K562 (cell line): ENCODE results near the gene H3-3A. TPM values are rescaled to one million over a fixed set of nuclear protein-coding genes. Genes with fewer than 3 reads are reported as not detected.

ENCODE experiments used
- ADNP ChIP-seq: fragments of 200-800 bp; sonication (Bioruptor generic); IDR thresholded peaks from 2 replicates; pipeline ENCODE4 v1.6.1; 2016; ENCODE audit warnings: missing genetic modification characterization, missing compliant biosample characterization
- ARNT ChIP-seq, 2 experiments: fragments of 450-650 bp; IDR thresholded peaks; 2 replicates each; pipeline ENCODE4 v1.6.1; 2016; ENCODE audit warnings: mild to moderate bottlenecking in 1 of 2
- CBX8 ChIP-seq: fragments of 200-600 bp; sonication (generic); IDR thresholded peaks from 2 replicates; pipeline ENCODE4 v1.6.1; 2012; ENCODE audit warnings: borderline replicate concordance, mixed run types, low read depth, mild to moderate bottlenecking, moderate library complexity, mixed read lengths, low read length, control low read depth, inconsistent platforms; ENCODE audit not compliant: poor library complexity, severe bottlenecking; ENCODE audit errors: extremely low read depth
- CTCFL ChIP-seq: IDR thresholded peaks from 2 replicates; pipeline ENCODE4 v1.6.1; 2011; ENCODE audit warnings: borderline replicate concordance, low read depth, mild to moderate bottlenecking, moderate library complexity, low read length; ENCODE audit not compliant: insufficient read depth, poor library complexity, severe bottlenecking
- ESRRA ChIP-seq: fragments of 450-650 bp; IDR thresholded peaks from 2 replicates; pipeline ENCODE4 v1.6.1; 2014; ENCODE audit warnings: low read depth, mild to moderate bottlenecking, moderate library complexity, borderline replicate concordance
- ETV6 ChIP-seq, 3 experiments: fragments of 150-350 bp in 1 of 3; sonication (generic) in 1 of 3; formaldehyde crosslinking in 1 of 3; IDR thresholded peaks; 2 replicates each; pipeline versions ENCODE4 v1.6.1 to v1.8.0; 2014 to 2022; ENCODE audit warnings: borderline replicate concordance in 2 of 3, low read depth in 2 of 3, antibody characterized with exemption in 1 of 3, low read length in 1 of 3, mild to moderate bottlenecking in 1 of 3, missing genetic modification reagents in 1 of 3
- FOXJ3 ChIP-seq: sonication (generic); formaldehyde crosslinking; IDR thresholded peaks from 2 replicates; pipeline ENCODE4 v1.4.0; 2020; ENCODE audit warnings: mild to moderate bottlenecking, missing genetic modification reagents
- GATAD2A ChIP-seq: fragments of 450-650 bp; IDR thresholded peaks from 2 replicates; pipeline ENCODE4 v1.6.1; 2017
- GMEB1 ChIP-seq: fragments of 250-450 bp; sonication (Bioruptor Pico); IDR thresholded peaks from 2 replicates; pipeline ENCODE4 v1.4.0; 2020; ENCODE audit warnings: mild to moderate bottlenecking
- HBP1 ChIP-seq: fragments of 450-650 bp; formaldehyde crosslinking; IDR thresholded peaks from 2 replicates; pipeline ENCODE4 v1.4.0; 2022; ENCODE audit warnings: missing genetic modification characterization
- HOXB6 ChIP-seq: fragments of 250-450 bp; sonication (Bioruptor Pico); IDR thresholded peaks from 2 replicates; pipeline ENCODE4 v1.5.1; 2022; ENCODE audit warnings: mild to moderate bottlenecking, borderline replicate concordance
- ILF3 ChIP-seq: fragments of 450-650 bp; IDR thresholded peaks from 2 replicates; pipeline ENCODE4 v1.6.1; 2018; ENCODE audit warnings: antibody characterized with exemption, mild to moderate bottlenecking, moderate library complexity, borderline replicate concordance
- MLLT1 ChIP-seq, 2 experiments: fragments of 450-650 bp; IDR thresholded peaks; 2 replicates each; pipeline ENCODE4 v1.6.1; 2016
- MTA2 ChIP-seq: fragments of 450-650 bp; IDR thresholded peaks from 2 replicates; pipeline ENCODE4 v1.6.1; 2016; ENCODE audit warnings: low read depth
- POLR2G ChIP-seq: fragments of 200-400 bp; formaldehyde crosslinking; IDR thresholded peaks from 2 replicates; pipeline ENCODE4 v1.6.1; 2017; ENCODE audit warnings: low read depth, mild to moderate bottlenecking, antibody characterized with exemption, low read length, moderate library complexity
- SMAD1 ChIP-seq: fragments of 150-350 bp; IDR thresholded peaks from 2 replicates; pipeline ENCODE4 v1.6.1; 2014; ENCODE audit warnings: low read length, low read depth; ENCODE audit not compliant: partially characterized antibody
- TBL1XR1 ChIP-seq, 2 experiments: IDR thresholded peaks; 2 replicates each; pipeline ENCODE4 v1.6.1; 2012; ENCODE audit warnings: improper control_type of control experiment in 2 of 2, low read length in 2 of 2, mild to moderate bottlenecking in 1 of 2
- XRCC5 ChIP-seq: fragments of 200-400 bp; formaldehyde crosslinking; IDR thresholded peaks from 2 replicates; pipeline ENCODE4 v1.6.1; 2017; ENCODE audit warnings: low read depth, mild to moderate bottlenecking, low read length
- ZNF274 ChIP-seq: IDR thresholded peaks from 2 replicates; pipeline ENCODE4 v1.6.1; 2011; ENCODE audit warnings: low read depth, mild to moderate bottlenecking, low read length, moderate library complexity, borderline replicate concordance
- ZNF324 ChIP-seq: fragments of 250-450 bp; sonication (Bioruptor Pico); IDR thresholded peaks from 2 replicates; pipeline ENCODE4 v1.4.0; 2020; ENCODE audit warnings: mild to moderate bottlenecking
- polyA plus RNA-seq, 8 experiments: library from polyadenylated mRNA; depleted of rRNA in 4 of 8; stranded (reverse) in 5 of 8; unstranded in 3 of 8; fragments of >200 nt; fragmentation: Nextera tagmentation in 2 of 8; fragmentation: Illumina TruSeq in 1 of 8; extraction: Ambion mirVana in 2 of 8; extraction: Trizol in 1 of 8; gene quantifications; 2 replicates each; pipeline versions ENCODE4 v1.2.1 to v1.2.3, GENCODE V29; 2011 to 2014; ENCODE audit warnings: inconsistent platforms in 1 of 8, missing spikeins in 1 of 8
- total RNA-seq, 7 experiments: library from RNA; depleted of rRNA in 6 of 7; stranded (reverse); fragments of >200 nt in 6 of 7; fragmentation: Illumina TruSeq in 2 of 7; extraction: Trizol in 2 of 7; gene quantifications; 2 replicates each; pipeline versions ENCODE4 v1.2.1 to v1.2.3, GENCODE V29; 2011 to 2021; ENCODE audit warnings: low replicate concordance in 1 of 7

Gene H3-3A
- total and polyA plus RNA-seq, 9 of the 15 experiments (the other 6 are each of a cell fraction or from before 2014, with no cell fraction given): 426 to 1,083 (median 591) TPM

GRCh38 chr1:226110249-226111097, 48.0 kb downstream of the H3-3A start (continued):
- TF ChIP-seq HBP1 (CRISPR knock-in tag): no peak
- no peak for TF ChIP-seq FOXJ3
- TF ChIP-seq GMEB1 (CRISPR knock-in tag): no peak
- TF ChIP-seq TBL1XR1 (IDR thresholded peaks at IDR 0.05; ENCODE audit: low read length in 2 of 2): no peak
- 0 out of 4 replicates have a peak, but pooled peaks of 1 of the 2 experiments have one; percentile 18 for TF ChIP-seq ETV6 (IDR thresholded peaks at IDR 0.05; ENCODE audit: borderline replicate concordance in 1 of 2, low read depth in 2 of 2, low read length in 1 of 2)
- TF ChIP-seq ETV6 (CRISPR knock-in tag; IDR thresholded peaks at IDR 0.05; ENCODE audit: borderline replicate concordance): no peak
- TF ChIP-seq ADNP: no peak
- peak; percentile 89 for TF ChIP-seq POLR2G
- TF ChIP-seq ILF3: no peak
- TF ChIP-seq GATAD2A: peak; percentile 51; the same call in 1 of the 2 replicates
- TF ChIP-seq XRCC5: no peak; the same call in 1 of the 2 replicates
- TF ChIP-seq CTCFL: no peak
- TF ChIP-seq ZNF324 (CRISPR knock-in tag): no peak
- no peak for TF ChIP-seq ARNT (IDR thresholded peaks at IDR 0.05)
- no peak for TF ChIP-seq CBX8
- TF ChIP-seq ZNF274: no peak; the same call in 1 of the 2 replicates
- TF ChIP-seq MTA2: no peak
- 0 out of 2 replicates have a peak, but pooled peaks have one; percentile 7 for TF ChIP-seq ESRRA
- peak; percentile 16 to 47; a peak in 1 of 4 replicates for TF ChIP-seq MLLT1 (IDR thresholded peaks at IDR 0.05)
- no peak for TF ChIP-seq HOXB6 (CRISPR knock-in tag)
- no peak for TF ChIP-seq SMAD1
